ENCODE measurements around the gene HES1.

The HES1 gene

DNA sequence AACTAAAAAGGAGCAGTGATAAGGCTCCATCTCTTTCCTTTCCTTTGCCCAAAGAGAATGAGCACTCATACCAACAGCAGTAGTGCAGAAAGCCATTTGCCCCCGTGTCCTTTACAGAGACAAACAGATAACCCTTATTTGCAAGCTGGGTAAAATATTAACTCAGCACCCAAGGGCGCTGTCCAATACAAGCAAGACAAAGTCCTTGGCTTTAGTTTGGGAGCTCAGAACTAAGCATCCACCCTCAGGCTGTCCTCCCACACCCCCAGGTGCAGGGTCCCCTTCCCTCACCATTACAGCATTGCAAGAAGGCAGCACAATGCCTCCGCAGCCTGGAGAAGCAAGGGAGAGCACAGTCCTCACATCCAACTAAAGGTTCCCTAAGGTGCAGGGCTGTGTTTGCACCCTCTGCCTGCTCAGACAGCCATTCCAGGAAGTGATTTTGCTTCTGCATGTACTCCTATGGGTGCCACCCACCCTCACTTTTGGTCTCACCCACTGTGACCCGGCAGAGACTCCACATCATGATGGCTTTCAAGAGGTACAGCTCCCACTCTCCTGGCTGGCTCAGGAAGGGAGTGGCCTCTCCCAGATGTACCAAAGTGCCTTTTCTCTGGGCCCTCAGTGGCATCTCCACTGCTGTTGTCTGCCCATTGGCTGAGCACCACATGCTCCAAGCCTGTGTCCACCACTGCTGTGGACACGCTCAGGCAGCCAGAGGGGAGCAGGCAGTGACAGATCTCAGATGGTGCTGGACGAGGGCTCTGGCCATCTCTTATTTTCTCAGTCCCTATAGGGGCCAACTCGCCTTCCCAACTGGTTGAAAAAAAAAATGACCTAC, 34.1 kb upstream of the HES1 start:
- in situ Hi-C loops (cut with MboI; ENCODE audit: low sequenced_read_pairs), result no loop called here

DNA sequence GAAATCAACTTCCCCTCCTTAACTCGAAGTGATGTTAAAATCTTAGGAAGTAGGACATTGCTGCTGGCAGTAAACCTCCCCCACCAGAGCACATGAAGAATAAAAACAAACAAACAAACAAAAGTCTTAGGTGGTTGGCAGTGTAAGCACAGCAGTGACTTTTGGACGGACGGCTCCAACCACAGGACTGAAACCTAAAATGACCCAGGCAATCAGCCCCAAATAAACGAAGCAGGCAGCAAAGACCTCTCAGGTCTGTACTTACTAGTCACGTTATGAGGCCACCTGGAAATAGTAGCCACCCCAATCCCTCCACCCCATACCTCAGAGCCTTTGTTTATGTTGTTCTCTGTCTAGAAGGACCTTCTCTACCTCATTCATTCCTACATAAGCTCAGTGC, 33.5 kb upstream of the HES1 start:
- in situ Hi-C loops (cut with MboI; ENCODE audit: low sequenced_read_pairs), result no loop called here

DNA sequence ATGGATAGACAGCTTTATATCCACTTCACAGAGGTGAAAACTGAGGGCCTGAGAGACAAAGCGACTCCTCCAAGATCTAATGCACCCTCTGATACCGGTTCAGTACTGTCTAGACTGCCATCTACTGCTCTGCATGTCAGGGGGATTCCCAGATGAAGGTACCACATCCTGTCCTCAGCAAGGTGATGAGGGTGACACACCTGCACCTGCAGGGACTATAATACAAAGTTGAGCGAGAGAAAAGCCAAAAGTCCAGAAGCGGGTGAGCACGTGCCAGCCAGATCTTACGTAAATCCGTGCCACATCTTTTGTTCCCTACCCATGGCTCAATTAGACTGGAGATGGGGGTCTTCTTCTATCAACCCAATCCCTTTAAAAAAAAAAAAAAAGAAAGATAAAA, 32.4 kb upstream of the HES1 start:
- in situ Hi-C loops (cut with MboI; ENCODE audit: low sequenced_read_pairs), result no loop called here

DNA sequence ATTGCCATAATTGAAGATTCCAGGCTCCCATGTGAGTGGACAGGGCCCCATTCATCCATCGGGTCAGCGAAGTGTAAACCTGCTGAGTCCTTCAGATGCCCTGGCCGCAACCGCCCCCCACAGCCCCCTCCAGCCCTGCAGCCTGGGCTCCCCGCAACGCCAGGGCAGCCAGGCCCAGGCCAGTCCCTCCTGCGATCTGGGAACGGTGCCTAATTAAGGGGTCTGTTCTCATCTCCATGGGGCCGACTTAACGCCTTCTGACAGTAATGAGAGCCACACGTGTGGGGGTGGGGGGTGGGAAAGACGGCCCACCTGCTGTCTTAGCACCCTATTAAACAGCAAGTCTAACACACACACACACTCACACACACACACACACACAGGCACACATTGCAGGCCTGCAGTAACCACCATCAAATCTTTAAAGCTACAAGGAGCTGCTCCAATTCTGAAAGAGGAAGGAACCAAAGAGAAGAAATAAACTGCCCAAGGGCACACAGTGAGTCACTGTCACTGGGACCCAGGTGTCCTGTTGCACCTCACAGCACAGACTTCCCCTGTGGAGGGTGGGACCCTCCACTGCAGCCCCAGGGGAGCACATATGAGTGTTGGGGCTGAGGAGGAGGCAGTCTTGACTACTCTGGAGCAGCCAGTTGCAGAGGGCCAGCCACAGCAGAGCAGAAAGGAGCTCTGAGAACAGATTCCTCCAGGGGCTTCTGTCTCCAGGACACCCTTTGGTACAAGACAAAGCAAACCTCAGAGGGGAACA, 31.8 kb upstream of the HES1 start:
- in situ Hi-C loops (cut with MboI; ENCODE audit: low sequenced_read_pairs), result no loop called here

DNA sequence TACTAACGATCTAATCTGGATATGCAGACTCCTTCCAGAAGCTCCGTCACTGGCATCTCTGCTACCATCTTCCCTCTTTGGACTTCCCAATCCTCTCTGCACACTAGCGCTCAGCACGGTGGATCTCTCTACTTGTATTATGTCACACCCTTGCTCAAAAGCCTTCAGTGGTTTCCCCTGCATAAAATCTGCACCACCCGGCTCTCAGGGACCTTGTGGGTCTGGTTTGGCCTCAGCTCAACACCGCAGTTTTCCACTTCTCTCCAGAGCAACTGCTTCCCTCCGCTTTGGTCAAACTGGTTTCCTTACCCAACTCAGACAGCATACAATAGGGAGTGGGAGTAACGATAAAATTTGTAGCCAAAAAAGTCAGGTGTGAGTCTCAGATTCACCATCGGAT, 30.7 kb upstream of the HES1 start:
- in situ Hi-C loops (cut with MboI; ENCODE audit: low sequenced_read_pairs), result no loop called here

DNA sequence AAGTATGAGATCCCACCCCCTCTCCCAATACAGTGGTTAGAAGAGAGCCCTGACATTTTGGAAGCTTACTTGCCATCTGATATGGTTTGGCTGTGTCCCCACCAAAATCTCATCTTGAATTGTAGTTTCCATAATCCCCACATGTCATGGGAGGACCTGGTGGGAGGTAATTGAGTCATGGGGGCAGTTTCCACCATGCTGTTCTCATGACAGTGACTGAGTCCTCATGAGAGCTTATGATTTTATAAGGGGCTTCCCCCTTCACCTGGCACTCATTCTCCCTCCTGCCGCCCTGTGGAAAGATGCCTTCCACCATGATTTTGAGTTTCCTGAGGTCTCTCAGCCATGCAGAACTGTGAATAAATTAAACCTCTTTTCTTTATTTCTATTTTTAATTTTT, 28.8 kb upstream of the HES1 start:
- in situ Hi-C loops (cut with MboI; ENCODE audit: low sequenced_read_pairs), result no loop called here

DNA sequence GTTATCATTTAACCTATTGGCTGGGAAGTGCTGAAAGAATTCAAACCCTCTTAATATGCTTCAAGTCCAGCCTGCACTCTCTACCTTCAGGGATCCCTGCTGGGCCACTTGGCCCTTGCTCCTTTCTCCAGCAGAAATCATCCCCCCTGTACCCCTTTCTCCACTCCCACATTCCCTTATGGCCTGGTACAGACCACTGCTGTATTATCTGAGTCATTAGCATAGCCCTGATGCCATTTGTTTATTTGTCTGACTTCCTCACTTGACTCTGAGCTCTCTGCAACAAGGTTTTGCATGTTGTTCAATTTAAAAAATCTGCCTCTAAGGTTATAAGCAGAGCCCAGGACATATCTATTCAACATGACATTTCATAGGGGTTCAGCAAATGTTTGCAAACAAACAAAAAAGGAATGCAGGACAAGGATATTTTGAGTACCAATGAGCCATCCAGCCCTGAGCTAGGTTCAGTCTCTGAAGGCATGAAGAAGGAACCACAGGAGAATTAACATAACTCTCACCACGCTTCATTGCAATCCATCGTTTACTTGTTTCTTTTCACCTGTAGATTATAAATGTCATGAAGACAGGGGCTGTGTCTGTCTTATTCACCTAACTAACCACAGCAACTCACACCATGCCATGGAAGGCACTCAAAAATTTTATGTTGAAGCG, 26.6 kb upstream of the HES1 start:
- in situ Hi-C loops (cut with MboI; ENCODE audit: low sequenced_read_pairs), result no loop called here

DNA sequence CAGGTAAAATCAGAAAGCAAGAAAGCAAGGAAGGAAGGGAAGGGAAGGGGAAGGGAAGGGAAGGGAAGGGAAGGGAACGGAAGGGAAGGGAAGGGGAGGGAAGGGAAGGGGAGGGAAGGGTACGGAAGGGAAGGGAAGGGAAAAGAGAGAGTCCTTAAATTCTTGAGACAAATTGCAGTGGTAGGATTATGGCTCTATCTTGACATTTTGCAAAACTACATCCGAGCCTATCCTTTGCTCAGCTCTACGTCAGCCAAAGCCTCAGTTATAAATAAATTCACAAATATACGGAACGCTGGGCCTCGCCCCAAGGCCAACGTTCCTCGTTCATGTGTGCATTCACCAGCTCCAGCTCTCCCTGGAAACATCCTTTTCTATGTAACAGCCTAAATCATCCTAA, 25.5 kb upstream of the HES1 start:
- in situ Hi-C loops (cut with MboI; ENCODE audit: low sequenced_read_pairs), result no loop called here

DNA sequence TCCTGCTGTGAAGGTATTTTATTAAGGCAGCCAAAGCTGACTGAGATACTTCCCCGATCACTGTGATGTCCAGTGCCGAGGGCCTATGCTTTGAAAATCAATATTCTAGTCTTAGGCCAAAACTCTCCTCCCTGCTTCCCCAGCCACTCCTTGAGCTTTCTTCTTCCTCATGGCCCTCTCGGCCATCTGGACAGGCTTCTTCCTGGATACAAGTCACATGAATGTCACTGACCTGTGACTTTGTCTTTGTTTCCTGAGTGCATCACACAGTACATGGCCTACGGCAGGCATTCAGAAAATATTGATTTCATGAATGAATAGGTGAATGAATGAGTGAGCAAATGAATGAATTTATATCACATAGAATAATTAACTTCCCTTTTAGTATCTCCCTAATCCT, 24.6 kb upstream of the HES1 start:
- in situ Hi-C loops (cut with MboI; ENCODE audit: low sequenced_read_pairs), result no loop called here

DNA sequence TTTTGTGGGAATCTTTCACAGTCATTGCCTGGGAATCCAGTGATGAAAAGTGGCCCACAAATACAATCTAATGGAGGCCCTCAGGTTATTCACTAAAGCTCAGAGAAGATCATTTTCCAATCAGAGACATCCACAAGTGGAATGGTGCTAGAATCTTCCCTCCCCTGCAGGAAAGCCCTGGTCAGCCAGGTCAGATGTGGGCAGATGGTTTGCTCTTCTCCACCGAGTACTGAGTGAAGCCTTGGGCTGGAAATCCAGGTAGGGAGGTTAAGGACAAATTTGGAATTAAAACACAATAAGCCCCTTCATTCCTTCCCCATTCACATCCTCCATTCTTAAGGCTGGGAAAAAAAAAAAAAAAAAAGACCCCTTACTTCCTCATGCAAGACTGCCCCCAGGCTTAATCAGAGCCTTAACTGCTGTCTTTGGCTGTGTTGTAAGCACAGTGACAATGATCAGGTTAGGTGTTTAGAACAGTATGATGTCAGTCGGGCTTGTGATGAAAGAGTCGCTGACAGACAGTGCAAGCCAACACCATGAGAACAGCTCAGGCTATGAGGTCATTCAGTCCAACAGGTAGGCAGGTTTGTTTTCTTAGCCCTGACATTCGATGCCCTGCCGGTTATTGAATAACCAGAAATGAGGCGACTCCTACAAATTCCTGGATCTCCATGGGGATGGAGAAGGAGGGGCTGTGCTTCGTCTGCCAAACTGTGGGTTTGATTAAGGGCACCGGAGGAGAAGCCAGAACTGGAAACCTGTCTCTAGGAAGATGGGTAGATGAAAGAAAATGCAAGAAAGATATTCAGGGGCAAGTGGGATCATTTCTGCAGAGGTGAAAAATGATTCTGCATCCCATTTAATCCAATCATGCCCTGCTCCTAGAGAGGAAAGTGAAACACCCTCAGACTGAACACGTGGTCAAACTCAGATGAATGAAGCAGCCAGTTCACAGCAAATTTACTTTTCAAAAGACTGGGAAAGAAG, 23.5 kb upstream of the HES1 start:
- in situ Hi-C loops (cut with MboI; ENCODE audit: low sequenced_read_pairs), result no loop called here

DNA sequence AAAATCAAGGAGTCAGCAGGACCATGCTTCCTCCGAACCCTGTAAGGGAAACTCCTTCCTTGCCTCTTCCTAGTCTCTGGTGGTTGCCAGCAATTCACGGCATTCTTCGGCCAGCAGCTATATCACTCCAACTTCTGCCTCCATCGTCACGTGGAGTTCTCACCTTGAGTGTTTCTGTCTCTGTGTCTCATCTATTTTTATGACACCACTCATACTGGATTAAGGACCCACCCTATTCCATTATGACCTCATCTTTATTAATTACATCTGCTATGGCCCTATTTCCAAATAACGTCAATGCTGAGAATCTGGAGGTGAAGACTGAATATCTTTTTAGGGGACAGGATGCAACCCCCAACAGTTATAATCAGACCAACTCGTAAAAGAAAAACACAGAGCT, 21.8 kb upstream of the HES1 start:
- in situ Hi-C loops (cut with MboI; ENCODE audit: low sequenced_read_pairs), result no loop called here

DNA sequence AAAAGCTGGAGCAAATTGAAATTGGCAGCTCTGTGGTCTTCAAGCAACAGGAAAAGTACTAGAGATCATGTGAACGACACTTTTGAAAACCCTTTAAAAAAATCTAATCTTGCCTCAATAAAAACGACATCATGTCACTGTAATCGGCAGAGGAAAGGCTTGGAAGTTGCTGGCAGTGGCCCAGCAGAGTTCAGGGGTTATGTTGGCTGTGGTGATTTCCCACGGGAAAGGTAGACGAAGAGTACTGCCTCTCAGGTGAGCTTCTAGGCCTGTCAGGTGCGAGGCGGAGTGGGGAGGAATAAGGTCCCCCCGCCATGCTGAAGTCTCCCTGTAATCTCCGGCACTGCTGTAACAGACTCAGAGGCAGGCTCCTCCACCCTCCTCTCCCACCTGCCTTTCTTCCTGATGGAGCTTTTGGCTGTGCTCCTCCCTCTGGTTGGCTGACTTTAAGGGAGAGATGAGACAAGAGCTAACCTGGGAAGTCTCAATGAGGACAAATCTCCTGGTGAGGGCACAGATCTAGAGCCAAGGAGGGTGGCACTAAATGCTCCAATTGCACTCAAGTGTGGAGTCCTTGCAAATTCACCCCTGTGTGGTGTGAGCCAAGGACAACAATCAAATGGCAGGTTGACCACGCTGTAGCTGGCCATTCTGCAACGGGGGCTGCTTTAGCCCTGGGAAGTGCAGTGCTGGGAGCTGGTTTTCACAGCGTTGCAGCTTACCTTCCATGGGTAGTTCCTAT, 18.7 kb upstream of the HES1 start:
- in situ Hi-C loops (cut with MboI; ENCODE audit: low sequenced_read_pairs), result no loop called here

DNA sequence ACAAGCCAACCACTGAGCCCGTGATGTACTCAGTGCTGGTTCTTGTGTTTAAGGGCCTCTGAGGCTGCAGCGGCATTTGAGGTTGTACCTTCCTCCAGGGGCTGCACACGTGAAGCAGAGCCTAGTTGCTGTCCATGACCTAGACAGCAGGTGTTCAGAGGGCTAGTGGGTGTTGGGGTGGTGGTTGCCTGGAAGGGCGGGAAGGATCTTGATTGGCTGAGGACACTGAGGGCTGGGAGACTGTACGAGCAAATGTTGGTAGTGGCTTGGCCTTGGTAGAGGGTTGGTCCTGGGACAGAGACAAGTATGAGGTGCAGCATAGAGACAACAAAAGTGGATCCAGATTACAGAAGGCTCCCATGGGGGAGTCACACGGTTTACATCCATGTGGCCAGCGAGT, 17.0 kb upstream of the HES1 start:
- in situ Hi-C loops (cut with MboI; ENCODE audit: low sequenced_read_pairs), result no loop called here

DNA sequence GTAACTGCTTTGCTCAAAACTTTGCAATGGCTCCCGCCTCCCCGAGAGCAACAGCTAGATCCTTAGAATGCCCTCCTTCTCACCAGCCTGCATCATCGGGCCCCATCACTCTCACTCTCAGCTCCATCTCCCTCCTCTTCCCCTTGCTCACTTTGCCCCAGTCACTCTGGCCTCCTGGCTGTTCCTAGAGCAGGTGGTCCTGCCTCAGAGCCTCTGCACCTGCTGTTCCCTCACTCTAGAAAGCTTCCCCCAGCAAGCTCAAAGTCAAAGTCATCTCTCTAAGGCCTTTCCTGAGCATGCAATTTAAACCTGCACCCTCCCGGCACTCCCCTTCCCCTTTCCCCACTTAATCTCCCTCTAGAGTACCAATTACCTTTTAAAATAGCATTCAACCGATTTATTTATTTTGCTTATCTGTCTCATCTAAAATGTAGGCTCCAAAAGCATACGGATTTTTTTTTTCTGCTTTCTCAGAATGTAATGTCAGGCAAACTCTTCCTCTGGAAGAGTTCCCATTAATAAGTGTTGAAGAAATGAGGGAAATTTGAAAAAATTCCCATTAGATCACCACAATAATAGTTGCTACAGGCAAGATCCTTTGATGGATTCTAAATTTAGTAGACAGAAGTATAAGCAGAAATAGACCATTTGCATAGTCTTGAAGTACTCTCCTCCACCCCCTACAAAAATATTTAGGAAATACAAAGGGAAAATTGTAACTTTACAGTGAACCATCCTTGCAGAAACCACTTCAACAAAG, 15.9 kb upstream of the HES1 start:
- in situ Hi-C loops (cut with MboI; ENCODE audit: low sequenced_read_pairs), result no loop called here

DNA sequence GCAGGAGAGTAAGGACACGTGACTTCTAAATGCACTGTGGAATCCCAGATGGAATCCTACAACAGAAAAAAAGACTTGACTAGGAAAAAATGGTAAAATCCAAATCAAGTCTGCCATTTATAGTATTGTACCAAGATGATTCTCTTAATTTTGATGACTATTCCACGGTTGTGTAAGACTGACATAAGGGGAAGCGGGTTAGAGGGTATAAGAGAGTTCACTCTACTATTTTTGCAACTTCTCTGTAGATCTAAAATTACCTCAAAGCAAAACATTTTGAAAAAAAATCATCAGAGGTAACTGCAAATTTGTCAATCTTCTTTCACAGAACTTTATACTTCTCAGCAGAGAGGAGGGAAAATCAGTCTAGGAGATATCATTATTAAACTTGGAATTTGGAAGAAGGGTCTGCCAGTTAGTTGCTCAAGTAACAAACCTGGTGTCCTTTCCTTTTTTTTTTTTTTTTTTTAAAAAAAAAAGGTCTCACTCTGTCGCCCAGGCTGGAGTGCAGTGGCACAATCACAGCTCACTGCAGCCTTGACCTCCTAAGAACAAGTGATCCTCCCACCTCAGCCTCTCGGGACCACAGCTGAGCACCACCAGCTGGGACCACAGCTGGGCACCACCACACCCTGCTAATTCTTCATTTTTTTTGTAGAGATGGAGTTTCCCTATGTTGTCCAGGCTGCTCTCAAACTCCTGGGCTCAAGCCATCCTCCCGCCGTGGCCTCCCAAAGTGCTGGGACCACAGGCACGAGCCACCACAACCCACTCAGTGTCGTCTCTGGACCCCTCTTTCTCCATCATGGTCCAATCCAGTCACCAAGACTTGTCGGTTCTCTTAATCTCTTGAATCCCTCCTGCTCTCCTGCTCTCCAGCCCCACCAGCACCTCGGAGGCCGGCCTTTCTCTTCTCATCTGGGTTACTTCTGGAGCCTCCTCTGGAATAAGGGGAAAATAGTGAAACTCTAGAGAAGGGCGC, 14.9 kb upstream of the HES1 start:
- in situ Hi-C loops (cut with MboI; ENCODE audit: low sequenced_read_pairs), result no loop called here

DNA sequence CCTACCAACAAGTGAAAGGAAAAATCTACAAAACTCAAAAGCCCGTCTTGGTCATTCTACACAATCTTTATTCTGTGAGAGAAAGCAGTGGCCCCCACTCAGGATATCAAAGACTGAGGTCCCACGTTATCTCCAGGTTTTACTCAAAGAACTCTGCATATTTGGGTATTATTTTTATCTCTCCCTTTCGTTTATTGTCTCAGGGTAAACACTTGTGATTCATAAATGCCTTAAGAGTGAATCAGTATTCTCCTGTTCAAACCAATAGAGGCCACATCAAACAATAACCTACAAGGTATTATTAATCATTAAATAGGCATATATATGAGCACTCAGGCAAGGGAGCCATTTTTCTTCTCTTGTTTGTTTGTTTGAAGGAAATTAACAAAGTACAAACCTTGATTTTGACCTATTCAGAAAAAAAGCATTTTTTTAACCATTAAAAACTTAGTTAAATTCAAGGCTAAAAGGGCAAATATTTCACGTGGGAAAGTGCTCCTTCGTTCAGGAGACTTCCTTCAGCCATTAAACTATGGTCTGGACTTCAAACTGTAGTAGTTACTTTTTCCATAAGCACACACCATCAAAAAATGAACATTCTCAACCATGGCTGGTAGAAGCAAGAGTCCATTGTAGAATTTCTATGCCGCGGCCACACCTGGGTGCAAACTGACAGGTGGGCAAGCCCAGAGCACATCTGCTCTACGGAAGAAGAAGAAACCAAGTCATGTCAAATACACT, 13.9 kb upstream of the HES1 start:
- in situ Hi-C loops (cut with MboI; ENCODE audit: low sequenced_read_pairs), result no loop called here

DNA sequence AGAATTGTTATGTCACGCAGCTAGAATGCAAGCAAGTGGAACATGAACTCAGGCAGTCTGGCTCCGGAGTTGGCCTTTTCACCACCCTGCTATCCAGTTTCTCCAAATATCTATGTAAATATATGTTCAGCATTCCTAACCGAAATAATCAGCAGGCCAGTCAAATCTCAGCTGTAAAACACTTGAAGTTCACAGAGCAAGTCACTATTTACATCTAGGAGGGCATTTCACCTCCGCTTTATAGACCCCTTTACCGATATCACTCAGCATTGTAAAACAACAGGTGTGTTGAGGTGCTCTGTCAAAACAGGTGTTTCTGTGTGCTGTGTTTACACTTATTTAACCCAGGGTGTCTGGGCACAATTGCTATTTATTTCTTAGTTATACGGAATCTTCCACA, 12.2 kb upstream of the HES1 start:
- in situ Hi-C loops (cut with MboI; ENCODE audit: low sequenced_read_pairs), result no loop called here
